ENCODE results near the gene TMEM132E.

DNA sequence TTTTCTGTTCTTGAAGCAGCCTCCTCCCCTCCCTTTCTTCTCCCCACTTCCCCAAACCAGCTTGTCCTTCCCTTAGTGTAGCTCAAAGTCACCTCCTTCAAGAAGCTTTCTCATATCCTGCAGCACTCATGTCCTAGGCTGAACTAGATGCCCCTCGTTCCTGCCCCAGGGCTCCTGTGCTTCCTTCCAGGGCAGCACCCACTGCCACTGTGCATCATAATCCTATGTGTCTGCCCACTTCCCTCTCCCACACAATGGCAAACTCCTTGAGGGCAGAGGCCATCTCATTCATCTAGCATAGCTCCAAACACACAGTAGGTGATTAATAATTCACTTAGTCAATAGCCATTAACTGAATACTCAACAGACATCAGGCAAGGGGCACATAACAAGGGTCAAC, 6.9 kb upstream of the TMEM132E start:
- TF ChIP-seq CTCF (IDR thresholded peaks at IDR 0.05), result no peak
- TF ChIP-seq ZFX (IDR thresholded peaks at IDR 0.05; ENCODE audit: borderline replicate concordance), result no peak

Data from 22Rv1 (cell line).